ENCODE measurements around the gene STRADA.

- TF ChIP-seq SIN3A (IDR thresholded peaks at IDR 0.05; ENCODE audit: borderline replicate concordance, insufficient read depth, low read length) (no peak), TAF1 (IDR thresholded peaks at IDR 0.05; ENCODE audit: borderline replicate concordance, insufficient read depth, low read length) (no peak), POLR2AphosphoS5 (IDR thresholded peaks at IDR 0.05; ENCODE audit: low read depth, low read length) (no peak), FOXP2 (optimal IDR thresholded peaks at IDR 0.05; ENCODE audit: borderline replicate concordance, extremely low read depth, extremely low read length, insufficient read depth) (no peak)
- TF ChIP-seq, protein P1, sequence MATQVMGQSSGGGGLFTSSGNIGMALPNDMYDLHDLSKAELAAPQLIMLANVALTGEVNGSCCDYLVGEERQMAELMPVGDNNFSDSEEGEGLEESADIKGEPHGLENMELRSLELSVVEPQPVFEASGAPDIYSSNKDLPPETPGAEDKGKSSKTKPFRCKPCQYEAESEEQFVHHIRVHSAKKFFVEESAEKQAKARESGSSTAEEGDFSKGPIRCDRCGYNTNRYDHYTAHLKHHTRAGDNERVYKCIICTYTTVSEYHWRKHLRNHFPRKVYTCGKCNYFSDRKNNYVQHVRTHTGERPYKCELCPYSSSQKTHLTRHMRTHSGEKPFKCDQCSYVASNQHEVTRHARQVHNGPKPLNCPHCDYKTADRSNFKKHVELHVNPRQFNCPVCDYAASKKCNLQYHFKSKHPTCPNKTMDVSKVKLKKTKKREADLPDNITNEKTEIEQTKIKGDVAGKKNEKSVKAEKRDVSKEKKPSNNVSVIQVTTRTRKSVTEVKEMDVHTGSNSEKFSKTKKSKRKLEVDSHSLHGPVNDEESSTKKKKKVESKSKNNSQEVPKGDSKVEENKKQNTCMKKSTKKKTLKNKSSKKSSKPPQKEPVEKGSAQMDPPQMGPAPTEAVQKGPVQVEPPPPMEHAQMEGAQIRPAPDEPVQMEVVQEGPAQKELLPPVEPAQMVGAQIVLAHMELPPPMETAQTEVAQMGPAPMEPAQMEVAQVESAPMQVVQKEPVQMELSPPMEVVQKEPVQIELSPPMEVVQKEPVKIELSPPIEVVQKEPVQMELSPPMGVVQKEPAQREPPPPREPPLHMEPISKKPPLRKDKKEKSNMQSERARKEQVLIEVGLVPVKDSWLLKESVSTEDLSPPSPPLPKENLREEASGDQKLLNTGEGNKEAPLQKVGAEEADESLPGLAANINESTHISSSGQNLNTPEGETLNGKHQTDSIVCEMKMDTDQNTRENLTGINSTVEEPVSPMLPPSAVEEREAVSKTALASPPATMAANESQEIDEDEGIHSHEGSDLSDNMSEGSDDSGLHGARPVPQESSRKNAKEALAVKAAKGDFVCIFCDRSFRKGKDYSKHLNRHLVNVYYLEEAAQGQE (IDR thresholded peaks at IDR 0.05; ENCODE audit: insufficient read depth in 1 of 2, low read depth in 2 of 2, low read length in 2 of 2): no peak
These were observed 65.0 kb downstream of the STRADA start for GRCh38 chr17:63676584-63676983.

Data from PFSK-1 (cell line).